HEK293T (cell line): ENCODE data around the gene HS3ST3A1.

Source experiments
- ARNT ChIP-seq: fragments of 450-650 bp; IDR thresholded peaks from 2 replicates; pipeline ENCODE4 v1.6.1; 2017; ENCODE audit warnings: mild to moderate bottlenecking
- BHLHE40 ChIP-seq: fragments of 450-650 bp; IDR thresholded peaks from 2 replicates; pipeline ENCODE4 v1.6.1; 2016; ENCODE audit warnings: mild to moderate bottlenecking, moderate library complexity, borderline replicate concordance
- CTBP1 ChIP-seq: fragments of 450-650 bp; IDR thresholded peaks from 2 replicates; pipeline ENCODE4 v1.6.1; 2016; ENCODE audit warnings: borderline replicate concordance
- FOXA1 ChIP-seq: fragments of 450-650 bp; IDR thresholded peaks from 2 replicates; pipeline ENCODE4 v1.6.1; 2016; ENCODE audit warnings: mild to moderate bottlenecking
- FOXM1 ChIP-seq: fragments of 450-650 bp; IDR thresholded peaks from 2 replicates; pipeline ENCODE4 v1.6.1; 2017; ENCODE audit warnings: mild to moderate bottlenecking, borderline replicate concordance
- HDGF ChIP-seq: fragments of 450-650 bp; IDR thresholded peaks from 2 replicates; pipeline ENCODE4 v1.6.1; 2017; ENCODE audit warnings: antibody characterized with exemption, borderline replicate concordance
- L3MBTL2 ChIP-seq: fragments of 450-650 bp; conservative IDR thresholded peaks from 2 replicates; pipeline ENCODE4 v1.6.1; 2016; ENCODE audit warnings: mild to moderate bottlenecking
- LEF1 ChIP-seq: fragments of 450-650 bp; IDR thresholded peaks from 2 replicates; pipeline ENCODE4 v1.6.1; 2017; ENCODE audit warnings: mild to moderate bottlenecking, borderline replicate concordance
- NFRKB ChIP-seq: fragments of 450-650 bp; IDR thresholded peaks from 2 replicates; pipeline ENCODE4 v1.6.1; 2016; ENCODE audit warnings: mild to moderate bottlenecking, moderate library complexity
- SP1 ChIP-seq: fragments of 450-650 bp; IDR thresholded peaks from 2 replicates; pipeline ENCODE4 v1.6.1; 2017
- SUZ12 ChIP-seq: fragments of 450-650 bp; IDR thresholded peaks from 2 replicates; pipeline ENCODE4 v1.6.1; 2016; ENCODE audit warnings: mild to moderate bottlenecking
- TF ChIP-seq, protein P1 (sequence below): fragments of 450-650 bp; IDR thresholded peaks from 2 replicates; pipeline ENCODE4 v1.6.1; 2016

DNA sequence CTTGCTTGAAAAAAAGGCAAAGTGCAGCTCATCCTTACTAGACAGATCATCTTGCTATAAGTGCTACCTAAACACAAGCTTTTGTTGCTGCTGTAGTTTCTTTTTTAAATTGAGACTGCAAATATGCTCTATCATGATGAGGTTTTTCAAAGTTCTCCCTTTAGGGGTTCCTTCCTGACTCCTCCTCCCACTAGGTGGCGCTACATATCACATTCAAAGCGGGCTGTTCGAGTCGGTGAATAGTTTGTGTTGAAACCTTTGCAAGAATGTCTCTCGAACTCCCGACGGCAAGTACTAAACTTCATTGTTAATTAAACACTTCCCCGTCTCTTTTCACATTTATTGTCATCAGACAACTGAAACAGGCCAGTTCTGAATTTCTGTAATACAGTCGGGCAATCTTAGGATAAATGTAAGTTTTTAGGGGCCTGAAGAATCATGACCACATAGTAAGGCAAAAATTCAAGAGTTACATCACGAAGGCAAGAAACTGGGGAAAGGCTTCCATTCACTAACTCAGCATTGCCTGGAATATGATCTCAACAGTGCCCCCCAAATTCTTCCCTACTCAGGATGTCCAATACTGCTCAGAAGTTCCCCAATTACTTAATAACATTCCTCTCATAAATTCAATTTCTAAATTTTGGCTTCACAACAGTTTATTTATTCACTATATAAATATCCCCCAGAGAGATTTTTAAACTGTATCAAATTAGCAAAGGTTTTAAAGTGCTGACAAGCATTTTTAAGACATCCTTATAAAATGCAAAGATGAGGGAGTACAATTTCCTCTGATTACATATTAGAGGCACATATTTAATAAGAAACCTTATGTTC lies 6.7 kb downstream of the HS3ST3A1 start:
- no peak for TF ChIP-seq L3MBTL2
- TF ChIP-seq SP1: no peak
- TF ChIP-seq BHLHE40: no peak
- no peak for TF ChIP-seq LEF1
- TF ChIP-seq FOXM1: no peak
- no peak for TF ChIP-seq SUZ12
- no peak for TF ChIP-seq ARNT
- TF ChIP-seq, protein P1, sequence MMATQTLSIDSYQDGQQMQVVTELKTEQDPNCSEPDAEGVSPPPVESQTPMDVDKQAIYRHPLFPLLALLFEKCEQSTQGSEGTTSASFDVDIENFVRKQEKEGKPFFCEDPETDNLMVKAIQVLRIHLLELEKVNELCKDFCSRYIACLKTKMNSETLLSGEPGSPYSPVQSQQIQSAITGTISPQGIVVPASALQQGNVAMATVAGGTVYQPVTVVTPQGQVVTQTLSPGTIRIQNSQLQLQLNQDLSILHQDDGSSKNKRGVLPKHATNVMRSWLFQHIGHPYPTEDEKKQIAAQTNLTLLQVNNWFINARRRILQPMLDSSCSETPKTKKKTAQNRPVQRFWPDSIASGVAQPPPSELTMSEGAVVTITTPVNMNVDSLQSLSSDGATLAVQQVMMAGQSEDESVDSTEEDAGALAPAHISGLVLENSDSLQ: no peak
- no peak for TF ChIP-seq NFRKB
- TF ChIP-seq CTBP1: no peak
- TF ChIP-seq FOXA1: no peak
- no peak for TF ChIP-seq HDGF
